GM18867 (cell line): Measurements from ENCODE around the gene ADGRE1.
"Not testable (repeated sequence)": the region's sequence is repeated elsewhere in the genome, so short reads cannot be mapped to it uniquely, and the experiment has no call there.

Experiments used
- ATAC-seq: cut with Tn5 transposase; IDR thresholded peaks from one replicate; pipeline ENCODE4 v1.9.1; 2021; ENCODE audit warnings: mild to moderate bottlenecking, moderate library complexity; ENCODE audit not compliant: unreplicated experiment

ADGRE1 gene, protein sequence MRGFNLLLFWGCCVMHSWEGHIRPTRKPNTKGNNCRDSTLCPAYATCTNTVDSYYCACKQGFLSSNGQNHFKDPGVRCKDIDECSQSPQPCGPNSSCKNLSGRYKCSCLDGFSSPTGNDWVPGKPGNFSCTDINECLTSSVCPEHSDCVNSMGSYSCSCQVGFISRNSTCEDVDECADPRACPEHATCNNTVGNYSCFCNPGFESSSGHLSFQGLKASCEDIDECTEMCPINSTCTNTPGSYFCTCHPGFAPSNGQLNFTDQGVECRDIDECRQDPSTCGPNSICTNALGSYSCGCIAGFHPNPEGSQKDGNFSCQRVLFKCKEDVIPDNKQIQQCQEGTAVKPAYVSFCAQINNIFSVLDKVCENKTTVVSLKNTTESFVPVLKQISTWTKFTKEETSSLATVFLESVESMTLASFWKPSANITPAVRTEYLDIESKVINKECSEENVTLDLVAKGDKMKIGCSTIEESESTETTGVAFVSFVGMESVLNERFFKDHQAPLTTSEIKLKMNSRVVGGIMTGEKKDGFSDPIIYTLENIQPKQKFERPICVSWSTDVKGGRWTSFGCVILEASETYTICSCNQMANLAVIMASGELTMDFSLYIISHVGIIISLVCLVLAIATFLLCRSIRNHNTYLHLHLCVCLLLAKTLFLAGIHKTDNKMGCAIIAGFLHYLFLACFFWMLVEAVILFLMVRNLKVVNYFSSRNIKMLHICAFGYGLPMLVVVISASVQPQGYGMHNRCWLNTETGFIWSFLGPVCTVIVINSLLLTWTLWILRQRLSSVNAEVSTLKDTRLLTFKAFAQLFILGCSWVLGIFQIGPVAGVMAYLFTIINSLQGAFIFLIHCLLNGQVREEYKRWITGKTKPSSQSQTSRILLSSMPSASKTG

GRCh38 chr19:6887316-6887715 is at the start of gene ADGRE1:
Gene ADGRE1 (plus strand): TSS chr19:6887579. CDS start chr19:6887609, 30 bp downstream.
- no peak for ATAC-seq

GRCh38 chr19:6838062-6838655 is 49.2 kb upstream of the ADGRE1 start:
- ATAC-seq, result no peak

- ATAC-seq, result no peak
These were observed 44.3 kb upstream of the ADGRE1 start for GRCh38 chr19:6842871-6843607.

GRCh38 chr19:6847828-6848200 is 39.6 kb upstream of the ADGRE1 start:
- ATAC-seq, result no peak

GRCh38 chr19:6848986-6849385 is 38.4 kb upstream of the ADGRE1 start:
- ATAC-seq, result no peak

DNA sequence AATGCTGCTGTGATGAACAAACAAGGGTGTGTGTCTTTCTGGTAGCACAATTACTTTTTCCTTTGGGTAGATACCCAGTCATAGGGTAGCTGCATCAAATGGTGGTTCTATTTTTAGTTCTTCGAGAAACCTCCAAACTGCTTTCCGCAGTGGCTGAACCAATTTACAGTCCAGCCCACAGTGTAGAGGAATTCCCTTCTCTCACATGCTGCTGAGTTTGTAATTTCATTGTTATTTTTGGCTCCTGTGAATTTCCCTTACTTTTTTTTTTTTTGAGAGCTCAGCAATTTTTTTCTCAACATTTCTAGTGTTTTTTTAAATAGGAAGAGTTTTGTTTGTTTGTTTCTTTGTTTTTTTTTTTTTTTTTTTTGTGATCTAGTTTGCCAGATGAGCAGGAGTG is 37.5 kb upstream of the ADGRE1 start:
- no peak for ATAC-seq

GRCh38 chr19:6851359-6851758 is 36.0 kb upstream of the ADGRE1 start:
- no peak for ATAC-seq

DNA sequence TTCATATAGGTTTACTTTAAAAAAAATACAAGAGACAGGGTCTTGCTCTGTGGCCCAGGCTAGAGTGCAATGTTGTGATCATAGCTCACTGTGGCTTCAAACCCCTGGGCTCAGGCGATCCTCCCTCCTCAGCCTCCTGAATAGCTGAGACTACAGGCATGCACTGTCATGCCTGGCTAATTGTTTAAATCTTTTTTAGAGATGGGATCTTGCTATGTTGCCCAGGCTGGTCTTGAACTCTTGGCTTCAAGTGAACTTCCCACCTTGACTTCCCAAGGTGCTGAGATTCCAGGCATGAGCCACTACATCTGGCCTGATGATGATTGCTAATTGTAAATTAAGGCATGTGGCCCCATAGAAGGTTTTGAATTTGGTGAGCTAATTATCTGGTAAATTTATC is 35.4 kb upstream of the ADGRE1 start:
- ATAC-seq, result no peak

- no peak for ATAC-seq
These were observed 33.5 kb upstream of the ADGRE1 start for GRCh38 chr19:6853868-6854267.

GRCh38 chr19:6854758-6855157 is 32.6 kb upstream of the ADGRE1 start:
- no peak for ATAC-seq

DNA sequence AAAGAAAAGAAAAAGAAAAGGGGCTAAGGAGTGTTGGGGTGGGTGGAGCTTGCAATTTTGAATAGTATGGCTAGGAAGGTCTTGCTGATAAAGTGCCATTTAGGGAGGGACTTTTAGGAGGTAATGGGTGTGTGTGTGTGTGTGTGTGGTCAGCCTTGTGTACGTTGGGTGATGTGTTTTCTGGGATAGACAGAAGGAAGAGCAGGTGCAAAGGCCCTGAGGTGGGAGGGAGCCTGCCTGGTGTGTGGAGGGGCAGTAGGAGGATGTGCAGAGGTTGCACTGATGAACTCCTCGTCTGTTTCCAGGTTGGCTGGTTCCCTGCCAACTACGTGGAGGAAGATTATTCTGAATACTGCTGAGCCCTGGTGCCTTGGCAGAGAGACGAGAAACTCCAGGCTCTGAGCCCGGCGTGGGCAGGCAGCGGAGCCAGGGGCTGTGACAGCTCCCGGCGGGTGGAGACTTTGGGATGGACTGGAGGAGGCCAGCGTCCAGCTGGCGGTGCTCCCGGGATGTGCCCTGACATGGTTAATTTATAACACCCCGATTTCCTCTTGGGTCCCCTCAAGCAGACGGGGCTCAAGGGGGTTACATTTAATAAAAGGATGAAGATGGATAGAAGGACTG is 30.5 kb upstream of the ADGRE1 start:
- ATAC-seq, result no peak

DNA sequence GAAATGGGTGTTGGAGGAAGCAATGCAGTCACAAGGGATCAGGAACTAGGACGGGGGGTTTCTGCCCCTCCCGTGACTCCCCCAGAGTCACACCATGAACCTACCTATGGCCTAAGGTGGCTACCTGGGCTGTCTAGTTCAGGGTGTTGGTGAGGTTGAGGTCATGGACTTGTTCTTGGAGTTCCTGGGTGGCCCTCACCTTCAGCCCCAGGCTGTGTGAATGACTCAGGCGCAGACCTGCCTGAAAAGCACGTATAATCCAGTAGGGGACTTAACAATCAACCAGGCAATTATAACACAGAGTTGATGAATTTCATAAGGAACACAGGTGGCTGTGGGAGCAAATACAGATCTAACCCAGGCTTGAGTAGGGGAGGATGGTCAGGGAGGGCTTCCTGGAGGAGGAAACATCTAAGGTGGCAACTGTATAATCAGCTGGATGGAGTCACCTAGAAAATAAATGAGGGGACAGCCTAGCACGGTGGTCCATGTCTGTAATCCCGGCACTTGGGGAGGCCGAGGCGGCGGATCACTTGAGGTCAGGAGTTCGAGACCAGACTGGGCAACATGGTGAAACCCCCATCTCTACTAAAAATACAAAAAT is 25.6 kb upstream of the ADGRE1 start:
- ATAC-seq, result no peak

DNA sequence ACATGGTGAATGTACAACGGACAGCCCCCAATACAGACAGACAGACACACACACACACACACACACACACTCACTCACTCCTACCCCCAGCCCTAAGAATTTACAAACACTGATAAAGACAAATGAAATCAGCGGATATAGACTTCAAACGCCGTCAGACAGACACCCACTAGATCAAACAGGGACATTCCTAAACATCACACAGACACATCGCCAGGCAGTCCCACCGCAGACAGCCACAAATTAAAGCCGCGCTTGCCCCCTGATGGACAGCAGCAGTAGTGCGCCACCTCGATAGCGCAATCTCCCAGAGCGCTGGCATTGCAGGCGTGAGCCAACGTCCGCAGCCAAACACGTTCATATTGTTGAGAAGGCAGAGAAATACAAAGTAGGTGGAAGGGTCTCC is 24.7 kb upstream of the ADGRE1 start:
- ATAC-seq, result peak; percentile 79

- no peak for ATAC-seq
These were observed 22.9 kb upstream of the ADGRE1 start for GRCh38 chr19:6864325-6864940.

GRCh38 chr19:6865849-6866248 is 21.5 kb upstream of the ADGRE1 start:
- ATAC-seq, result no peak

- no peak for ATAC-seq
These were observed 20.6 kb upstream of the ADGRE1 start for GRCh38 chr19:6866741-6867151.

DNA sequence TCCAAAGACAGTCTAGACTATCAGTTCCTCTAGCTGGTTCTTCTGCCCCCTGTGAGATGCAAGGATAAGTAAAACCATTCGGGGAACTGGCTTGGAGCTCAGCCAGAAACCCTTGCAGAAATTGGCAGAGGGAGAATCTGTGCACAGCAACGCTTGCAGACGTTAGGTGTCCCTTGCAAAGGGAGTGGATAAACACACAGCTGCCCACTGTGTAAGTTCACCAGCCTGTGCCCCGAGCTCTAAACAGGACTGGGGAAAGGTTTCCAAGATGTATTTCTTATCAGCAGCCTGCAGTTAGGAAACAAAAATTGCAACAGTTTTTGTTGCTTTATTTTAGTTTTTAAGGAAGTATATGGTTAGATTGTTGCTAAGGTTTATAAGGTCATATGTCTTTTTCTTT is 19.0 kb upstream of the ADGRE1 start:
- ATAC-seq, result no peak

- not testable (repeated sequence) for ATAC-seq
These were observed 18.1 kb upstream of the ADGRE1 start for GRCh38 chr19:6869151-6869882.
